A673 (cell line): ENCODE results near the gene PNLDC1. TPM values are rescaled to one million over a fixed set of nuclear protein-coding genes. Genes with fewer than 3 reads are reported as not detected.

Source experiments
- BruUV-seq: library from RNA; stranded (reverse); fragments of 400-500 nt; replicated peaks from 2 replicates; lab custom pipeline; 2021; lab: Mats Ljungman, UMichigan
- CTCF ChIA-PET: fragments of 300-600 bp; sonication (Branson Sonifier 250); formaldehyde crosslinking; loops from one replicate; lab custom pipeline; 2022; ENCODE audit warnings: antibody characterized with exemption; lab: Charles Lee
- POLR2A ChIA-PET: fragments of 300-600 bp; sonication (Branson Sonifier 250); formaldehyde crosslinking; loops from one replicate; lab custom pipeline; 2022; ENCODE audit warnings: antibody characterized with exemption; ENCODE audit not compliant: low non-redundant PET; lab: Charles Lee
- DNase-seq: peaks from one replicate; pipeline ENCODE4 v3.0.0-alpha.2; 2015; ENCODE audit warnings: low spot score
- H3K27ac ChIP-seq: fragments of 200-600 bp; sonication (generic); 2 replicates; pipeline ENCODE4 v1.5.1; 2016; ENCODE audit warnings: mixed run types, low read depth, mild to moderate bottlenecking, mixed read lengths, antibody characterized with exemption, low read length; ENCODE audit not compliant: poor library complexity, severe bottlenecking
- H3K27me3 ChIP-seq: fragments of 200-600 bp; sonication (generic); replicated peaks from 2 replicates; pipeline ENCODE4 v1.6.1; 2017; ENCODE audit warnings: mixed run types, low read depth, mild to moderate bottlenecking, mixed read lengths, antibody characterized with exemption, low read length; ENCODE audit not compliant: insufficient read depth, poor library complexity
- H3K36me3 ChIP-seq: fragments of 200-600 bp; sonication (generic); 2 replicates; pipeline ENCODE4 v1.6.1; 2016; ENCODE audit warnings: mixed run types, mild to moderate bottlenecking, mixed read lengths, antibody characterized with exemption, low read length; ENCODE audit not compliant: insufficient read depth, poor library complexity, severe bottlenecking
- H3K4me1 ChIP-seq: fragments of 200-600 bp; sonication (generic); 2 replicates; pipeline ENCODE4 v1.6.1; 2017; ENCODE audit warnings: mixed run types, mild to moderate bottlenecking, mixed read lengths, antibody characterized with exemption, low read length; ENCODE audit not compliant: insufficient read depth, poor library complexity, severe bottlenecking
- H3K4me3 ChIP-seq: fragments of 200-600 bp; sonication (generic); 2 replicates; pipeline ENCODE4 v1.5.1; 2016; ENCODE audit warnings: low read depth, mixed run types, mild to moderate bottlenecking, mixed read lengths, low read length; ENCODE audit not compliant: poor library complexity, severe bottlenecking
- H3K9me3 ChIP-seq: fragments of 200-600 bp; sonication (generic); 2 replicates; pipeline ENCODE4 v1.6.1; 2016; ENCODE audit warnings: mixed run types, low read depth, mild to moderate bottlenecking, mixed read lengths, antibody characterized with exemption, low read length; ENCODE audit not compliant: poor library complexity, severe bottlenecking
- CTCF ChIP-seq: fragments of 300-800, 200-600 bp; sonication (generic); conservative IDR thresholded peaks from 2 replicates; pipeline ENCODE4 v1.5.1; 2017; ENCODE audit warnings: low read depth, mild to moderate bottlenecking, antibody characterized with exemption, low read length, moderate library complexity, mixed read lengths
- EZH2 ChIP-seq: fragments of 200-600 bp; sonication (generic); IDR thresholded peaks from 2 replicates; pipeline ENCODE4 v1.6.1; 2017; ENCODE audit warnings: borderline replicate concordance, low read depth, mild to moderate bottlenecking, mixed read lengths, antibody characterized with exemption, low read length; ENCODE audit not compliant: poor library complexity, severe bottlenecking
- intact Hi-C: fragments of 100-400 bp; cut with micrococcal nuclease; formaldehyde crosslinking; loops from one replicate; pipeline ENCODE4 v1.10.0; 2022; ENCODE audit not compliant: unreplicated experiment
- total RNA-seq: library from RNA; stranded (reverse); gene quantifications from 2 replicates; pipeline ENCODE4 v1.2.3, GENCODE V29; 2021

The PNLDC1 gene
- total RNA-seq, 1 experiment from 2014 or later: 0.58 TPM

GRCh38 chr6:159805440-159806020 lies 5.5 kb downstream of the PNLDC1 start:
- intact Hi-C loops: no loop called here
- no TSS peak for BruUV-seq
- Histone ChIP-seq H3K27ac (no peak overlapping the region), H3K27me3 (no peaks in the 10 kb centered on the region), H3K4me3 (no peak overlapping the region), H3K36me3 (no peaks in the 10 kb centered on the region), H3K9me3 (no peaks in the 10 kb centered on the region), H3K4me1 (no peaks in the 10 kb centered on the region)
- TF ChIP-seq CTCF (no peak), EZH2 (no peak)
- POLR2A ChIA-PET: no interaction called here
- no peak for DNase-seq
- CTCF ChIA-PET: no interaction called here

GRCh38 chr6:159806021-159806458 lies 6.0 kb downstream of the PNLDC1 start:
- Histone ChIP-seq H3K4me3 (no peak overlapping the region), H3K27me3 (no peaks in the 10 kb centered on the region), H3K9me3 (no peaks in the 10 kb centered on the region), H3K27ac (no peak overlapping the region), H3K36me3 (no peaks in the 10 kb centered on the region), H3K4me1 (no peaks in the 10 kb centered on the region)
- BruUV-seq: no TSS peak
- ChIA-PET CTCF (interaction anchor here (0.7 kb wide), 1 partner anchor 584 kb away, joined by 3 read pairs; no protein-coding TSS in a partner anchor), POLR2A (no interaction called here)
- DNase-seq: no peak
- TF ChIP-seq CTCF: no peak
- TF ChIP-seq EZH2: no peak
- intact Hi-C loops: no loop called here

GRCh38 chr6:159807150-159807858 lies 7.2 kb downstream of the PNLDC1 start:
- Histone ChIP-seq H3K4me3 (no peak overlapping the region), H3K27me3 (no peaks in the 10 kb centered on the region), H3K36me3 (no peaks in the 10 kb centered on the region), H3K27ac (no peak overlapping the region), H3K4me1 (no peaks in the 10 kb centered on the region), H3K9me3 (no peaks in the 10 kb centered on the region)
- TF ChIP-seq EZH2: no peak
- no peak for TF ChIP-seq CTCF
- CTCF ChIA-PET: no interaction called here
- DNase-seq: no peak
- POLR2A ChIA-PET: no interaction called here
- BruUV-seq: no TSS peak
- intact Hi-C loops: no loop called here
